H1 (cell line): ENCODE data around the gene GTSF1L. TPM values are rescaled to one million over a fixed set of nuclear protein-coding genes. Genes with fewer than 3 reads are reported as not detected.

ENCODE experiments used
- CTCF ChIA-PET: fragments of 300-600 bp; sonication (Branson Sonifier 250); formaldehyde crosslinking; loops from one replicate; lab custom pipeline; 2021; ENCODE audit not compliant: partially characterized antibody; lab: Charles Lee
- POLR2A ChIA-PET: fragments of 300-600 bp; sonication (Branson Sonifier 250); formaldehyde crosslinking; loops from one replicate; lab custom pipeline; 2021; ENCODE audit warnings: inconsistent platforms; ENCODE audit not compliant: partially characterized antibody; lab: Charles Lee
- DNase-seq, 2 experiments: peaks; one replicate each; pipeline versions ENCODE4 v3.0.0 to v3.0.0-alpha.2; 2010 to 2022; ENCODE audit warnings: low spot score in 2 of 2, low read depth in 1 of 2, mixed read lengths in 1 of 2
- FAIRE-seq: peaks from 2 replicates; lab custom pipeline; 2011; peaks lifted over from hg19 to GRCh38; lab: Jason Lieb, UNC
- H2AFZ ChIP-seq: 2 replicates; pipeline ENCODE4 v1.8.1; 2012; ENCODE audit warnings: low read length, inconsistent platforms
- H2AK5ac ChIP-seq: 2 replicates; pipeline ENCODE4 v1.6.1; 2013; ENCODE audit warnings: low read depth, low read length
- H2BK120ac ChIP-seq: replicated peaks from 2 replicates; pipeline ENCODE3; 2013; ENCODE audit warnings: low read depth, low read length, inconsistent platforms
- H2BK12ac ChIP-seq: 2 replicates; pipeline ENCODE4 v1.6.1; 2013; ENCODE audit warnings: low read depth, low read length
- H2BK15ac ChIP-seq: 2 replicates; pipeline ENCODE4 v1.6.1; 2013; ENCODE audit warnings: low read length
- H2BK20ac ChIP-seq: 2 replicates; pipeline ENCODE4 v1.6.1; 2013; ENCODE audit warnings: low read length
- H2BK5ac ChIP-seq: 2 replicates; pipeline ENCODE4 v1.6.1; 2013; ENCODE audit warnings: low read depth, low read length
- H3K14ac ChIP-seq: 2 replicates; pipeline ENCODE4 v1.6.1; 2013; ENCODE audit warnings: inconsistent platforms; ENCODE audit not compliant: insufficient read length
- H3K18ac ChIP-seq: 2 replicates; pipeline ENCODE4 v1.6.1; 2013; ENCODE audit warnings: low read length; ENCODE audit errors: extremely low read depth
- H3K23ac ChIP-seq: 2 replicates; pipeline ENCODE4 v1.6.1; 2013; ENCODE audit warnings: inconsistent platforms; ENCODE audit not compliant: insufficient read length
- H3K23me2 ChIP-seq: 2 replicates; pipeline ENCODE4 v1.6.1; 2013; ENCODE audit warnings: low read depth, low read length
- H3K27ac ChIP-seq: 2 replicates; pipeline ENCODE4 v1.6.1; 2011; ENCODE audit warnings: low read depth, low read length, inconsistent platforms
- H3K27me3 ChIP-seq, 4 experiments: replicated peaks in 1 of 4; 1 replicate in 1 of 4; 2 replicates in 3 of 4; pipeline versions ENCODE4 v1.6.1 to v1.8.1; 2011 to 2013; ENCODE audit warnings: low read length in 3 of 4, mild to moderate bottlenecking in 3 of 4, inconsistent platforms in 2 of 4, mixed read lengths in 2 of 4, moderate library complexity in 1 of 4; ENCODE audit not compliant: control insufficient read depth in 3 of 4, insufficient read depth in 3 of 4; ENCODE audit errors: extremely low read depth in 1 of 4
- H3K36me3 ChIP-seq, 4 experiments: 2 replicates each; pipeline versions ENCODE4 v1.6.1 to v1.8.1; 2011 to 2013; ENCODE audit warnings: mild to moderate bottlenecking in 4 of 4, low read length in 3 of 4, moderate library complexity in 2 of 4, control low read depth in 1 of 4, inconsistent platforms in 1 of 4; ENCODE audit not compliant: insufficient read depth in 4 of 4, control insufficient read depth in 2 of 4
- H3K4ac ChIP-seq: replicated peaks from 2 replicates; pipeline ENCODE3; 2013; ENCODE audit warnings: low read length, low read depth, mixed read lengths, inconsistent platforms; ENCODE audit not compliant: insufficient read length
- H3K4me1 ChIP-seq, 4 experiments: replicated peaks in 1 of 4; 1 replicate in 1 of 4; 2 replicates in 3 of 4; pipeline versions ENCODE4 v1.6.1 to v1.8.1; 2011 to 2013; ENCODE audit warnings: low read length in 3 of 4, inconsistent platforms in 2 of 4, mixed read lengths in 1 of 4; ENCODE audit not compliant: insufficient read depth in 4 of 4, control insufficient read depth in 3 of 4
- H3K4me2 ChIP-seq, 2 experiments: 2 replicates each; pipeline versions ENCODE4 v1.6.1 to v1.8.1; 2011 to 2013; ENCODE audit warnings: low read depth in 2 of 2, low read length in 2 of 2, control low read depth in 1 of 2, inconsistent platforms in 1 of 2, mild to moderate bottlenecking in 1 of 2; ENCODE audit not compliant: insufficient read depth in 1 of 2
- H3K4me3 ChIP-seq, 4 experiments: fragments of 200-600, 300-600 bp in 1 of 4; sonication (generic), shearing (Covaris generic), sonication (Bioruptor Twin) in 1 of 4; 2 replicates each; pipeline versions ENCODE4 v1.5.1 to v1.8.1; 2011 to 2016; ENCODE audit warnings: low read length in 4 of 4, low read depth in 3 of 4, control low read depth in 2 of 4, inconsistent platforms in 2 of 4, mild to moderate bottlenecking in 2 of 4, mixed read lengths in 1 of 4, moderate library complexity in 1 of 4; ENCODE audit not compliant: insufficient read depth in 2 of 4; ENCODE audit errors: extremely low read depth in 1 of 4
- H3K56ac ChIP-seq: replicated peaks from 2 replicates; pipeline ENCODE3; 2013; ENCODE audit warnings: low read depth, mild to moderate bottlenecking, mixed read lengths, low read length, inconsistent platforms; ENCODE audit not compliant: insufficient read length
- H3K79me1 ChIP-seq: 2 replicates; pipeline ENCODE4 v1.6.1; 2013; ENCODE audit warnings: low read depth, low read length, control low read depth
- H3K79me2 ChIP-seq, 2 experiments: 2 replicates each; pipeline versions ENCODE4 v1.6.1 to v1.8.1; 2012 to 2013; ENCODE audit warnings: low read length in 2 of 2, mild to moderate bottlenecking in 2 of 2, inconsistent platforms in 1 of 2; ENCODE audit not compliant: insufficient read depth in 2 of 2, control insufficient read depth in 1 of 2
- H3K9ac ChIP-seq, 4 experiments: replicated peaks in 1 of 4; 1 replicate in 1 of 4; 2 replicates in 3 of 4; pipeline versions ENCODE4 v1.6.1 to v1.8.1; 2011 to 2013; ENCODE audit warnings: low read depth in 3 of 4, low read length in 3 of 4, control low read depth in 2 of 4, mild to moderate bottlenecking in 2 of 4, moderate library complexity in 2 of 4, inconsistent platforms in 1 of 4; ENCODE audit errors: extremely low read depth in 1 of 4
- H3K9me3 ChIP-seq, 2 experiments: 2 replicates each; pipeline versions ENCODE4 v1.6.1 to v1.8.1; 2012 to 2013; ENCODE audit warnings: mild to moderate bottlenecking in 2 of 2, moderate library complexity in 2 of 2, control low read depth in 1 of 2, inconsistent platforms in 1 of 2, low read depth in 1 of 2, low read length in 1 of 2, mixed read lengths in 1 of 2; ENCODE audit not compliant: insufficient read depth in 2 of 2
- H4K20me1 ChIP-seq, 2 experiments: replicated peaks in 1 of 2; 2 replicates each; pipeline versions ENCODE3 to v1.8.1; 2011 to 2013; ENCODE audit warnings: inconsistent platforms in 2 of 2, low read length in 2 of 2, mild to moderate bottlenecking in 1 of 2; ENCODE audit not compliant: insufficient read depth in 2 of 2, control insufficient read depth in 1 of 2
- H4K5ac ChIP-seq: 2 replicates; pipeline ENCODE4 v1.6.1; 2013; ENCODE audit warnings: low read length, low read depth, mixed read lengths, inconsistent platforms; ENCODE audit not compliant: insufficient read length
- H4K8ac ChIP-seq: 2 replicates; pipeline ENCODE4 v1.8.0; 2013; ENCODE audit warnings: mild to moderate bottlenecking, moderate library complexity, low read length, inconsistent platforms; ENCODE audit not compliant: insufficient read depth; ENCODE audit errors: extremely low read depth
- H4K91ac ChIP-seq: replicated peaks from 2 replicates; pipeline ENCODE3; 2013; ENCODE audit warnings: low read length, mixed read lengths, inconsistent platforms; ENCODE audit not compliant: insufficient read length
- ATF2 ChIP-seq: IDR thresholded peaks from 2 replicates; pipeline ENCODE4 v1.6.1; 2012; ENCODE audit warnings: low read length, inconsistent platforms
- ATF3 ChIP-seq: IDR thresholded peaks from 2 replicates; pipeline ENCODE4 v1.6.1; 2011; ENCODE audit warnings: low read depth, mild to moderate bottlenecking, low read length; ENCODE audit not compliant: insufficient read depth
- BRCA1 ChIP-seq: IDR thresholded peaks from 2 replicates; pipeline ENCODE4 v1.6.1; 2012; ENCODE audit warnings: low read depth, low read length, improper control_type of control experiment
- MAX ChIP-seq: IDR thresholded peaks from 2 replicates; pipeline ENCODE4 v1.6.1; 2012; ENCODE audit warnings: inconsistent platforms
- PHF8 ChIP-seq: fragments of 200-600 bp; sonication (generic); conservative IDR thresholded peaks from 2 replicates; pipeline ENCODE4 v1.7.1; 2012; ENCODE audit warnings: low read depth, mild to moderate bottlenecking, inconsistent platforms, low read length, moderate library complexity
- POLR2AphosphoS5 ChIP-seq: IDR thresholded peaks from 2 replicates; pipeline ENCODE4 v1.6.1; 2011; ENCODE audit warnings: low read depth, low read length
- RBBP5 ChIP-seq: IDR thresholded peaks from 2 replicates; pipeline ENCODE4 v1.7.1; 2012; ENCODE audit warnings: low read depth, mild to moderate bottlenecking, inconsistent platforms, low read length, moderate library complexity, borderline replicate concordance
- RFX5 ChIP-seq: IDR thresholded peaks from 2 replicates; pipeline ENCODE4 v1.6.1; 2011; ENCODE audit warnings: low read depth, low read length, improper control_type of control experiment, borderline replicate concordance
- TAF1 ChIP-seq: IDR thresholded peaks from 2 replicates; pipeline ENCODE4 v1.6.1; 2011; ENCODE audit warnings: mild to moderate bottlenecking, low read depth, low read length
- TEAD4 ChIP-seq: IDR thresholded peaks from 2 replicates; pipeline ENCODE4 v1.6.1; 2012; ENCODE audit warnings: low read depth, low read length, inconsistent platforms, mixed read lengths
- WGBS, 2 experiments: shearing (Covaris generic) in 1 of 2; methylation state at CpG; one replicate each; pipeline versions ENCODE4 v1.1.6 to v1.1.7; 2013 to 2015; ENCODE audit warnings: low lambda C conversion rate in 2 of 2, mixed read lengths in 2 of 2, inconsistent platforms in 1 of 2, low coverage in 1 of 2, missing lambda C conversion rate in 1 of 2; ENCODE audit not compliant: insufficient replicate concordance in 2 of 2, insufficient coverage in 1 of 2, insufficient read length in 1 of 2; ENCODE audit errors: extremely low coverage in 1 of 2, missing lambda C conversion rate in 1 of 2; 5-methylcytosine and 5-hydroxymethylcytosine counted together
- polyA plus RNA-seq, 7 experiments: library from polyadenylated mRNA; depleted of rRNA in 3 of 7; stranded (reverse) in 5 of 7; unstranded in 2 of 7; fragments of >200 nt in 5 of 7; fragments of 200-250 nt in 2 of 7; gene quantifications; 1 replicate in 5 of 7; 2 replicates in 1 of 7; 4 replicates in 1 of 7; pipeline versions ENCODE4 v1.2.1 to v1.2.3, GENCODE V29; 2011 to 2013; ENCODE audit warnings: missing spikeins in 2 of 7, mixed read lengths in 2 of 7
- total RNA-seq: library from RNA; stranded (reverse); fragmentation: NEBNext Ultra II Directional; extraction: Animal tissue kit (Norgen Biotek cat#: 25700); gene quantifications from 2 replicates; pipeline ENCODE4 v1.2.1, GENCODE V29; 2021

The GTSF1L gene
- total and polyA plus RNA-seq, 2 of the 8 experiments (the other 6 are each of a cell fraction or from before 2014, with no cell fraction given) = not detected

GRCh38 chr20:43723186-43723585, 3.6 kb downstream of the GTSF1L start:
- H4K91ac ChIP-seq = no peak overlapping the region
- H3K9me3 ChIP-seq = no peaks in the 10 kb centered on the region
- no peak overlapping the region for H2BK20ac ChIP-seq
- H3K23me2 ChIP-seq = 0 out of 2 replicates have a peak, but pooled peaks cover 2% of the 10 kb centered on the region
- H3K27me3 ChIP-seq = no peaks in the 10 kb centered on the region; a peak in 1 of 7 replicates
- H3K56ac ChIP-seq = no peak overlapping the region
- H2BK15ac ChIP-seq = no peak overlapping the region
- no peak overlapping the region for H3K14ac ChIP-seq
- H3K4me3 ChIP-seq = no peak overlapping the region
- H3K9ac ChIP-seq = no peak overlapping the region
- no peak overlapping the region for H2AFZ ChIP-seq
- H4K5ac ChIP-seq = no peak overlapping the region
- peaks cover 0 to 12% (median 2%) of the 10 kb centered on the region in 4 experiments; a peak in 3 of 7 replicates for H3K4me1 ChIP-seq
- 91% methylated on average over 4 of the region's 4 CpGs; no CpG with 5 or more reads in 1 of the 2 experiments for WGBS, 2 experiments
- CTCF ChIA-PET = no interaction called here
- no peak overlapping the region for H3K18ac ChIP-seq
- H2BK5ac ChIP-seq = no peak overlapping the region
- no peak overlapping the region for H3K27ac ChIP-seq
- no peak overlapping the region for H4K8ac ChIP-seq
- H3K36me3 ChIP-seq = no peaks in the 10 kb centered on the region
- no peak overlapping the region for H2AK5ac ChIP-seq
- no peak overlapping the region for H2BK120ac ChIP-seq
- DNase-seq (no peak), FAIRE-seq (no peak)
- no peaks in the 10 kb centered on the region for H4K20me1 ChIP-seq
- H3K4me2 ChIP-seq = no peak overlapping the region
- H2BK12ac ChIP-seq = no peak overlapping the region
- H3K23ac ChIP-seq = no peak overlapping the region
- no peaks in the 10 kb centered on the region for H3K79me2 ChIP-seq
- no peak for TF ChIP-seq RFX5
- no peak for TF ChIP-seq RBBP5
- no peak for TF ChIP-seq PHF8
- no peak for TF ChIP-seq MAX
- no peak for TF ChIP-seq ATF2
- no peak for TF ChIP-seq ATF3
- no peak for TF ChIP-seq TAF1
- TF ChIP-seq TEAD4 = no peak
- no peak for TF ChIP-seq POLR2AphosphoS5
- TF ChIP-seq BRCA1 = no peak
- no peaks in the 10 kb centered on the region for H3K79me1 ChIP-seq
- POLR2A ChIA-PET = interaction anchor here (1.1 kb wide), 1 partner anchor 16 kb away, joined by 3 read pairs; no protein-coding TSS in a partner anchor
- H3K4ac ChIP-seq = no peak overlapping the region
